ENCODE data around the gene KLF6.

GRCh38 chr10:3829156-3830050 lies 44.4 kb upstream of the KLF6 start:
- no peak for TF ChIP-seq CTCF (IDR thresholded peaks at IDR 0.05)
- TF ChIP-seq POLR2A (IDR thresholded peaks at IDR 0.05) = no peak

Measured in transverse colon (tissue), 3 donors.